Esophagus squamous epithelium (tissue), 5 donors: ENCODE data around the gene SCN3B. TPM values are rescaled to one million over a fixed set of nuclear protein-coding genes. Genes with fewer than 3 reads are reported as not detected.

Experiments
- DNase-seq: peaks from one replicate; lab custom pipeline; 2025; lab: John Stamatoyannopoulos, UW
- H3K27ac ChIP-seq, 4 donors: fragments of 200-600 bp; sonication (generic); one replicate each; pipeline ENCODE4 v1.5.1; 2016 to 2019; ENCODE audit warnings: mild to moderate bottlenecking in 1 of 4
- H3K27me3 ChIP-seq, 4 donors: fragments of 200-600 bp; sonication (generic); 1 replicate in 3 of 4; 2 replicates in 1 of 4; pipeline versions ENCODE4 v1.5.1 to v1.6.0; 2017 to 2021; ENCODE audit warnings: antibody characterized with exemption in 1 of 4
- H3K36me3 ChIP-seq, 3 donors: fragments of 200-600 bp; sonication (generic); one replicate each; pipeline ENCODE4 v1.5.1; 2016 to 2019
- H3K4me1 ChIP-seq, 3 donors: fragments of 200-600 bp; sonication (generic); one replicate each; pipeline ENCODE4 v1.5.1; 2017 to 2019
- H3K4me3 ChIP-seq, 4 donors: fragments of 200-600 bp; sonication (generic); 1 replicate in 3 of 4; 2 replicates in 1 of 4; pipeline ENCODE4 v1.5.1; 2016 to 2019; ENCODE audit warnings: mild to moderate bottlenecking in 2 of 4, moderate library complexity in 1 of 4
- H3K9me3 ChIP-seq, 3 donors: fragments of 200-600 bp; sonication (generic); one replicate each; pipeline ENCODE4 v1.5.1; 2016 to 2019
- CTCF ChIP-seq, 6 experiments: fragments of 450-650 bp in 4 of 6; fragments of 200-600 bp in 2 of 6; sonication (generic) in 2 of 6; IDR thresholded peaks; one replicate each; pipeline ENCODE4 v1.5.1; 2016 to 2019; ENCODE audit warnings: antibody characterized with exemption in 6 of 6, mild to moderate bottlenecking in 4 of 6, moderate library complexity in 4 of 6
- POLR2A ChIP-seq, 4 donors: fragments of 450-650 bp; IDR thresholded peaks; one replicate each; pipeline ENCODE4 v1.6.1; 2017; ENCODE audit warnings: antibody characterized with exemption in 4 of 4, mild to moderate bottlenecking in 4 of 4, moderate library complexity in 3 of 4
- WGBS, 2 donors: methylation state at CpG; one replicate each; pipeline ENCODE4 v1.1.5; 2018; 5-methylcytosine and 5-hydroxymethylcytosine counted together
- intact Hi-C: fragments of 100-400 bp; cut with DNase I; formaldehyde crosslinking; loops from one replicate; pipeline ENCODE4 v1.15.0; 2022
- total RNA-seq, 4 donors: library from RNA; depleted of rRNA; stranded (reverse); fragments of >200 nt; gene quantifications; one replicate each; pipeline ENCODE4 v1.1.0, GENCODE V29; 2016
- donor health status: DM: yes; HTN: yes; CAD: no.

SCN3B gene
- total RNA-seq, 4 donors from 2014 or later: 0.06 to 3.4 (median 0.83) TPM; not detected in 1

- intact Hi-C loops: no loop called here
- Histone ChIP-seq H3K4me3 (peak overlapping the region in 3 of 4 donors; percentile 55 to 69 (median 60)), H3K27me3 (peaks cover 0 to 78% (median 0%) of the 10 kb centered on the region in 4 donors), H3K27ac (no peak overlapping the region), H3K9me3 (no peaks in the 10 kb centered on the region), H3K36me3 (no peaks in the 10 kb centered on the region), H3K4me1 (peaks cover 8 to 23% (median 10%) of the 10 kb centered on the region in 3 donors)
- 9 to 18% methylated on average over 7 to 8 of the region's 10 CpGs for WGBS, 2 donors
- TF ChIP-seq POLR2A (IDR thresholded peaks at IDR 0.05) (no peak), CTCF (IDR thresholded peaks at IDR 0.05) (no peak)
- no peak for DNase-seq
These were observed 969 bp downstream of the SCN3B start for GRCh38 chr11:123653483-123653826.

- Histone ChIP-seq H3K4me1 (peaks cover 8 to 23% (median 10%) of the 10 kb centered on the region in 3 donors), H3K27ac (no peak overlapping the region), H3K4me3 (no peak overlapping the region), H3K36me3 (no peaks in the 10 kb centered on the region), H3K27me3 (peaks cover 0 to 75% (median 0%) of the 10 kb centered on the region in 4 donors), H3K9me3 (no peaks in the 10 kb centered on the region)
- intact Hi-C loops: no loop called here
- WGBS, 2 donors: 57 to 58% methylated on average over 2 of the region's 2 CpGs
- DNase-seq: no peak
- TF ChIP-seq CTCF (IDR thresholded peaks at IDR 0.05): no peak
These were observed 1.8 kb downstream of the SCN3B start for GRCh38 chr11:123652599-123652998.

DNA sequence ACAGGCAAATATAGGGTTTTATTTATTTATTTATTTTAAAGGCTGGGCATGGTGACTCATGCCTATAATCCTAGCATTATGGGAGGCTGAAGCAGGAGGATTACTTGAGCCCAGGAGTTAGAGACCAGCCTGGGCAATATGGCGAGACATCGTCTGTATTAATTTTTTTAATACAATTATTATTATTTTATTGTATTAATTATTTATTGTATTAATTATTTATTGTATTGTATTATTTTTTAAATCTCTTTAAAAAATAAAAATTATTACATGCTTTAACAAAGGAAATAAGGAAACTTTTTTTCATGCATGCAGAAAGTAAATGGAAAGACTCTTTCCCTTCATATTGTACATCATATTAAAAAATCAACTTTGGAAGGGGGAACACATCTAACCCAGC lies 3.5 kb downstream of the SCN3B start:
- DNase-seq: no peak
- H3K27me3 ChIP-seq: peaks cover 0 to 69% (median 0%) of the 10 kb centered on the region in 4 donors
- H3K27ac ChIP-seq: no peak overlapping the region
- intact Hi-C loops: no loop called here
- H3K4me1 ChIP-seq: peaks cover 8 to 23% (median 10%) of the 10 kb centered on the region in 3 donors
- no peaks in the 10 kb centered on the region for H3K36me3 ChIP-seq
- 92 to 94% methylated on average over 2 of the region's 2 CpGs for WGBS, 2 donors
- TF ChIP-seq CTCF (IDR thresholded peaks at IDR 0.05): no peak
- no peaks in the 10 kb centered on the region for H3K9me3 ChIP-seq
- no peak overlapping the region for H3K4me3 ChIP-seq

DNA sequence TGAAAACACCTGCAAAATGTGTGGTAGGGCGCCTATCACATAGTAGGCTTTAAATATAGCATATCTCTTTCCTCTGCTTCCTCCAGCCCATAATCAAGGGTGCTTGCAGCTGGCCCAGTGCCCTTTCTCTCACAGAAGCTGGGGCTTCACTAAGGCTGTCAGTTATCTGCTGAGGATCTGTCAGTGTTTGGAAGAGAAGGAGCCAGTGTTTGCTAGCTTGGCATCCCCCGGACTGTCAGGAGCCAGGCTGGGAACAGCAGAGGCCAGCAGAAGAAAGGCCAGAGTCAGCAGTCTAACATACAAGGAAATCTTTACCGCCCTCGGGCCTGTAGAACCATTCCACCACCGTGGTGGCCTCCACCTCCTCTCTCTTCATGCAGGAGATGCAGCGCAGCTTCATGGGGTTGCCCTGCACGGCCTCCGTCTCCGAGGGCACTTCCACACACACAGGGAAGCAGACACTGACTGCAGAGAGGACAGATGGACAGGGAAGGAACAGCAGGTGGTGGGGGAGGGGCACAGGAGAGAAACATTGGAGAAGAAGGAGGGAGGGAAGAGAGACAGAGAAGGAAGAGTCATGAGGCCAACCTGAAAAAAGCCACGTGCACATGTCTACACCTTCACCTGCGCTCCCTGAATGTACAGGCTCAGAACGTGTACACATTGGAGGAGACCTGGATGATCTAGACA lies 9.0 kb downstream of the SCN3B start:
- H3K27ac ChIP-seq: no peak overlapping the region
- no peaks in the 10 kb centered on the region for H3K9me3 ChIP-seq
- 69 to 79% methylated on average over 11 to 12 of the region's 12 CpGs for WGBS, 2 donors
- H3K36me3 ChIP-seq: no peaks in the 10 kb centered on the region
- peaks cover 0 to 33% (median 0%) of the 10 kb centered on the region in 4 donors for H3K27me3 ChIP-seq
- TF ChIP-seq POLR2A (IDR thresholded peaks at IDR 0.05) (no peak), CTCF (IDR thresholded peaks at IDR 0.05) (no peak)
- H3K4me3 ChIP-seq: no peak overlapping the region
- no peaks in the 10 kb centered on the region for H3K4me1 ChIP-seq
- intact Hi-C loops: no loop called here
- no peak for DNase-seq

DNA sequence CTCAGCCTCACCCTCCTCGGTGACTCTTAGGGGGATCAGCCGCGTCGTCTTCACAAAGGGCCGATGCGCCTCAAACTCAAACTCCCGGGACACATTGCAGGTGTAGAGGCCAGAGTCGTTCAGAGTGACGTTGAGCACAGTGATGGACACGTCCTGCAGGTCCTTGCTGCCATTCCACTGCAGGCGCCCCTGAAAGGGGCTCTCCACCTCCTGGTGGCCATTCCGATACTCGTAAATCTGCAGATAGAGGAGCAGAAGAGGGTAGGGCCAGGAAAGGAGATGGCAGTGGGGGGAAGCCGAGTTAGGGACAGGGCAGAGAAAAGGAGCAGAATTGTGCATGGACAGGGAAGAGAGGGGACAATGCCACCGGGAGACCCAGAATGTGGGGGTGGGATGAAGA lies 12.0 kb downstream of the SCN3B start:
- Histone ChIP-seq H3K4me1 (no peaks in the 10 kb centered on the region), H3K27ac (no peak overlapping the region), H3K9me3 (no peaks in the 10 kb centered on the region), H3K36me3 (no peaks in the 10 kb centered on the region), H3K27me3 (peaks cover 0 to 29% (median 0%) of the 10 kb centered on the region in 4 donors), H3K4me3 (no peak overlapping the region)
- no peak for DNase-seq
- TF ChIP-seq CTCF (IDR thresholded peaks at IDR 0.05) (no peak), POLR2A (IDR thresholded peaks at IDR 0.05) (no peak)
- 75 to 91% methylated on average over 3 to 10 of the region's 15 CpGs for WGBS, 2 donors
- intact Hi-C loops: no loop called here
